ENCODE measurements around the gene GNB1L. TPM values are rescaled to one million over a fixed set of nuclear protein-coding genes. Genes with fewer than 3 reads are reported as not detected.

GNB1L gene
- total RNA-seq, 1 experiment from 2014 or later = 18.0 TPM

DNA sequence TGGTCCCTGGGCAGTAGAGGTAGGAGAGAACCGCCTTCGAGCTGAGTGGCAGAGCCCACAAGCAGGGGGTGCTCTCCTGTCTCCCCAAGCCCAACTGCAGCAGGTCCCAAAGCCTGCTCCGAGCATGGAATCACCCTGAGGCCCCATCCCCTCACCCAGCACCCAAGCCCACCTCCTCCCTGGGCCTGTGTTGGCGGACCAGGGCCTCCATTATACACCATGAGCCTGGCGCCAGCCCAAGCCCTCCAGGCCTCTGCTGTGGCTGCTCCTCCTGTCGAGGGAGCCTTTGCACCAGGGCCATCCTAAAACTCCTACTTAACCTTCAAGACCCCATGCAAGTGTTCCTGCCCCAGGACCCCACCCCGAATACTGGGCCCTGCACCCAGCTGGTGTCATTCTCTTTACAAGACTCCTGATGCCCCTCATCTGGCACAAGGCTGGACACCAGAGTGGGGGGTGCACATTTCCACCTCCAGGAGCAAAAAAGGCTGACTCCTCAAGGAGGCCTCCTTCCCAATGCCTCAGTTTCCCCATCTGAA lies 114.7 kb downstream of the GNB1L start:
- no peak for DNase-seq (ENCODE audit: low spot score)
- no peaks in the 10 kb centered on the region for H3K9me3 Mint-ChIP-seq
- ChIA-PET CTCF (interaction anchor here (1.0 to 3.0 kb wide), 4 partner anchors 9 to 16 kb away, joined by 4 to 28 read pairs (median 8); partner anchors contain the start of gene GP1BB), POLR2A (no interaction called here)
- no peaks in the 10 kb centered on the region for H3K27me3 Mint-ChIP-seq (ENCODE audit: low read depth)
- H3K4me1 Mint-ChIP-seq = 0 out of 2 replicates have a peak, but pooled peaks cover 2% of the 10 kb centered on the region
- no peak for TF ChIP-seq ESRRA (CRISPR knock-in tag; IDR thresholded peaks at IDR 0.05; ENCODE audit: borderline replicate concordance)
- TF ChIP-seq HMGXB4 (CRISPR knock-in tag; IDR thresholded peaks at IDR 0.05) = no peak
- no peak for TF ChIP-seq JAZF1 (CRISPR knock-in tag; IDR thresholded peaks at IDR 0.05)
- TF ChIP-seq ZNF396 (CRISPR knock-in tag; IDR thresholded peaks at IDR 0.05; ENCODE audit: borderline replicate concordance) = no peak
- TF ChIP-seq TEAD4 (CRISPR knock-in tag; IDR thresholded peaks at IDR 0.05) = no peak
- TF ChIP-seq ZNF232 (CRISPR knock-in tag; IDR thresholded peaks at IDR 0.05) = no peak
- no peak for TF ChIP-seq CREM (CRISPR knock-in tag; IDR thresholded peaks at IDR 0.05)
- TF ChIP-seq GABPB1 (CRISPR knock-in tag; IDR thresholded peaks at IDR 0.05) = no peak
- no peak for TF ChIP-seq SOX15 (CRISPR knock-in tag; IDR thresholded peaks at IDR 0.05)
- TF ChIP-seq PRRX2 (CRISPR knock-in tag; IDR thresholded peaks at IDR 0.05) = no peak
- no peak for TF ChIP-seq FOXJ3 (CRISPR knock-in tag; IDR thresholded peaks at IDR 0.05; ENCODE audit: borderline replicate concordance)
- TF ChIP-seq ZNF121 (CRISPR knock-in tag; IDR thresholded peaks at IDR 0.05) = no peak
- TF ChIP-seq, protein P1, sequence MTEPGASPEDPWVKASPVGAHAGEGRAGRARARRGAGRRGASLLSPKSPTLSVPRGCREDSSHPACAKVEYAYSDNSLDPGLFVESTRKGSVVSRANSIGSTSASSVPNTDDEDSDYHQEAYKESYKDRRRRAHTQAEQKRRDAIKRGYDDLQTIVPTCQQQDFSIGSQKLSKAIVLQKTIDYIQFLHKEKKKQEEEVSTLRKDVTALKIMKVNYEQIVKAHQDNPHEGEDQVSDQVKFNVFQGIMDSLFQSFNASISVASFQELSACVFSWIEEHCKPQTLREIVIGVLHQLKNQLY (CRISPR knock-in tag; IDR thresholded peaks at IDR 0.05) = no peak
- no peaks in the 10 kb centered on the region for H3K36me3 Mint-ChIP-seq
- H3K27ac Mint-ChIP-seq = no peak overlapping the region
- no peak overlapping the region for H3K4me3 Mint-ChIP-seq
- ATAC-seq = no peak

DNA sequence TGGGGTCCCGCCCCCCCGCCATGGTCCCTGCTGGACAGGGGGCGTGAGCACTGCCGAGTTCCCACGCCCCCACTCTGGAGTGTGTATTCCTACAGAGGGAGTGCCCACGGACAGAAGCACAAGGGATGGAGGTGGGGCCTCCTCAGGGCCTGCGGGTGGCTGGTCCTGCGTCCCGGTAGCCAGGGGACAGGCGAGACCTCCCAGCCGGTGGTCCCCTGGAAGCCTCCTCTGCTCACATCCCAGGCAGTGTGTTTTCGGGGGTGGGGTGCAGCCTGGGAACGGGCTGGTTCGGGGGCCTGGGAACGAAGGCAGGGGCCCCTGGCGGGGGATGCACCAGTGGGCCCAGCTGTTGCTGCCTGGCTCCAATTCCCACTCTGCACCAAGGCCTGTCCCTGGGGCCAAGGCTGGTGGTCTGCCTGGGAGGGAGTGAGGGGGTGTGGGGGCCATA lies 115.2 kb downstream of the GNB1L start:
- POLR2A ChIA-PET = no interaction called here
- no peak for DNase-seq (ENCODE audit: low spot score)
- Mint-ChIP-seq H3K27ac (no peak overlapping the region), H3K36me3 (no peaks in the 10 kb centered on the region), H3K4me1 (no peaks in the 10 kb centered on the region), H3K9me3 (no peaks in the 10 kb centered on the region), H3K27me3 (ENCODE audit: low read depth) (no peaks in the 10 kb centered on the region), H3K4me3 (no peak overlapping the region)
- no peak for ATAC-seq
- CTCF ChIA-PET = interaction anchor here (1.0 kb wide), 1 partner anchor 9 kb away, joined by 5 read pairs; no protein-coding TSS in a partner anchor
- TF ChIP-seq ZNF671 (CRISPR knock-in tag; IDR thresholded peaks at IDR 0.05) (no peak), ZBTB21 (CRISPR knock-in tag; IDR thresholded peaks at IDR 0.05; ENCODE audit: borderline replicate concordance) (no peak), ATF1 (CRISPR knock-in tag; IDR thresholded peaks at IDR 0.05) (no peak), TEAD4 (CRISPR knock-in tag; IDR thresholded peaks at IDR 0.05) (no peak), ZNF263 (CRISPR knock-in tag; IDR thresholded peaks at IDR 0.05; ENCODE audit: low read depth) (no peak), RELA (CRISPR knock-in tag; IDR thresholded peaks at IDR 0.05; ENCODE audit: borderline replicate concordance) (no peak), GRHL2 (CRISPR knock-in tag; IDR thresholded peaks at IDR 0.05; ENCODE audit: insufficient replicate concordance, severe bottlenecking) (no peak), ERG (CRISPR knock-in tag; IDR thresholded peaks at IDR 0.05) (no peak), FOXJ3 (CRISPR knock-in tag; IDR thresholded peaks at IDR 0.05; ENCODE audit: borderline replicate concordance) (no peak), NR1H2 (CRISPR knock-in tag; IDR thresholded peaks at IDR 0.05) (no peak), JUN (CRISPR knock-in tag; IDR thresholded peaks at IDR 0.05) (no peak)
- TF ChIP-seq, protein P2, sequence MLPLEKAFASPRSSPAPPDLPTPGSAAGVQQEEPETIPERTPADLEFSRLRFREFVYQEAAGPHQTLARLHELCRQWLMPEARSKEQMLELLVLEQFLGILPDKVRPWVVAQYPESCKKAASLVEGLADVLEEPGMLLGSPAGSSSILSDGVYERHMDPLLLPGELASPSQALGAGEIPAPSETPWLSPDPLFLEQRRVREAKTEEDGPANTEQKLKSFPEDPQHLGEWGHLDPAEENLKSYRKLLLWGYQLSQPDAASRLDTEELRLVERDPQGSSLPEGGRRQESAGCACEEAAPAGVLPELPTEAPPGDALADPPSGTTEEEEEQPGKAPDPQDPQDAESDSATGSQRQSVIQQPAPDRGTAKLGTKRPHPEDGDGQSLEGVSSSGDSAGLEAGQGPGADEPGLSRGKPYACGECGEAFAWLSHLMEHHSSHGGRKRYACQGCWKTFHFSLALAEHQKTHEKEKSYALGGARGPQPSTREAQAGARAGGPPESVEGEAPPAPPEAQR (CRISPR knock-in tag; IDR thresholded peaks at IDR 0.05) = no peak
- TF ChIP-seq, protein P3, sequence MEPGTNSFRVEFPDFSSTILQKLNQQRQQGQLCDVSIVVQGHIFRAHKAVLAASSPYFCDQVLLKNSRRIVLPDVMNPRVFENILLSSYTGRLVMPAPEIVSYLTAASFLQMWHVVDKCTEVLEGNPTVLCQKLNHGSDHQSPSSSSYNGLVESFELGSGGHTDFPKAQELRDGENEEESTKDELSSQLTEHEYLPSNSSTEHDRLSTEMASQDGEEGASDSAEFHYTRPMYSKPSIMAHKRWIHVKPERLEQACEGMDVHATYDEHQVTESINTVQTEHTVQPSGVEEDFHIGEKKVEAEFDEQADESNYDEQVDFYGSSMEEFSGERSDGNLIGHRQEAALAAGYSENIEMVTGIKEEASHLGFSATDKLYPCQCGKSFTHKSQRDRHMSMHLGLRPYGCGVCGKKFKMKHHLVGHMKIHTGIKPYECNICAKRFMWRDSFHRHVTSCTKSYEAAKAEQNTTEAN (CRISPR knock-in tag; IDR thresholded peaks at IDR 0.05) = no peak
- TF ChIP-seq, protein P4, sequence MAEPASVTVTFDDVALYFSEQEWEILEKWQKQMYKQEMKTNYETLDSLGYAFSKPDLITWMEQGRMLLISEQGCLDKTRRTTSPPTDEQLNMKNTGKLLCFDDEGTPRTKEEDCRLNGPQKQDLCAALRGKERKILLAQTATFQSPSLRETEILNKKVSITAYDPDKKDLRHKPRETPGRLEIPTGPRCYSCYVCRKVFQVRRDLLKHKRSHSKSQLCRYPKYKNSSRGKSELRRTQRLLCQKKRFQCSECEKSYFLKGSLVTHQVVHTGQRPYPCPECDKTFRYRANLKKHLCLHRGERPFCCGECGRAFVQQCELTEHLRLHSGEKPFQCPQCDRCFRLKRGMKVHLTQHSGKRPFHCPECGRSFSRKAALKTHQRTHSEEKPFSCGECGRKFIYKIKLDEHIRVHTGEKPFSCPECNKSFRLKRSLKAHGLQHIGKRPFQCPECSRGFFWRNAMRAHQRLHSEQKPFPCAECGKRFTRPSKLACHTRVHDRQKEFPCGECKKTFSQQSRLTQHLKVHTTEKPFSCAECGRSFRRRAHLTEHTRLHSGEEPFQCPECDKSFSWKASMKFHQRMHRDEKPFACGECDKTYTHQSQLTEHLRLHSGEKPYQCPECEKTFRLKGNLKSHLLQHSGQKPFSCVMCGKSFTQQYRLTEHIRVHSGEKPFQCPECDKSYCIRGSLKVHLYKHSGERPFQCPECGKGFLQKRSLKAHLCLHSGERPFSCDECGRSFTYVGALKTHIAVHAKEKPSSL (CRISPR knock-in tag; conservative IDR thresholded peaks at IDR 0.05) = no peak

Measured in WTC11 (cell line).